PFSK-1 (cell line): ENCODE measurements around the gene DOCK4.

Experiments
- FOXP2 ChIP-seq: optimal IDR thresholded peaks from 2 replicates; pipeline ENCODE3; 2011; ENCODE audit warnings: borderline replicate concordance, control low read depth, inconsistent platforms; ENCODE audit not compliant: insufficient read depth; ENCODE audit errors: extremely low read length, extremely low read depth
- POLR2AphosphoS5 ChIP-seq: IDR thresholded peaks from 2 replicates; pipeline ENCODE4 v1.6.1; 2012; ENCODE audit warnings: low read depth, mild to moderate bottlenecking, control low read depth, low read length, moderate library complexity
- SIN3A ChIP-seq: IDR thresholded peaks from 2 replicates; pipeline ENCODE4 v1.6.1; 2012; ENCODE audit warnings: mild to moderate bottlenecking, low read length, moderate library complexity, borderline replicate concordance; ENCODE audit not compliant: insufficient read depth
- TAF1 ChIP-seq: IDR thresholded peaks from 2 replicates; pipeline ENCODE4 v1.6.1; 2012; ENCODE audit warnings: low read length, control low read depth, borderline replicate concordance; ENCODE audit not compliant: insufficient read depth
- TF ChIP-seq, protein P1 (sequence below), 2 experiments: IDR thresholded peaks; 2 replicates each; pipeline versions ENCODE4 v1.6.1 to v1.8.0; 2011 to 2012; ENCODE audit warnings: low read depth in 2 of 2, low read length in 2 of 2, control low read depth in 1 of 2, inconsistent platforms in 1 of 2, mild to moderate bottlenecking in 1 of 2, moderate library complexity in 1 of 2; ENCODE audit not compliant: insufficient read depth in 1 of 2

Gene DOCK4

DNA sequence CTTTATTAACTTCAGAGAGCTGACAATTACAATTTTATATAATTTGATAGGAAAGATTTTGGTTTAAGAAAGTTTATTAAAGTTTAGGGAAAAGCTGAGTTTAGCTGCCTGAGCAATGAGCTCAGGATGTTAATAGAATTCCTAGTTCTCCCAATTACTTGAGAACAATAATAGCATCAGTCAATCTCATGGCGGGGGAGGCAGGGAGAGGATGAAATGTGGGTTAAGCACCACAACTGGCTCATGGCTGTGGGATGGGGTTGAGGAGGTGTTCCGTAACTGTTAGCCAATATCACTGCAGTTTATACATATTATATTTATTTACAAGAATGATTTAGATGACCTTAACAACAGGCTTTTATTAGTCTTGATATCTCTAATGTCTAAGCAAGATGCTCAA, 377.0 kb downstream of the DOCK4 start:
- TF ChIP-seq, protein P1, sequence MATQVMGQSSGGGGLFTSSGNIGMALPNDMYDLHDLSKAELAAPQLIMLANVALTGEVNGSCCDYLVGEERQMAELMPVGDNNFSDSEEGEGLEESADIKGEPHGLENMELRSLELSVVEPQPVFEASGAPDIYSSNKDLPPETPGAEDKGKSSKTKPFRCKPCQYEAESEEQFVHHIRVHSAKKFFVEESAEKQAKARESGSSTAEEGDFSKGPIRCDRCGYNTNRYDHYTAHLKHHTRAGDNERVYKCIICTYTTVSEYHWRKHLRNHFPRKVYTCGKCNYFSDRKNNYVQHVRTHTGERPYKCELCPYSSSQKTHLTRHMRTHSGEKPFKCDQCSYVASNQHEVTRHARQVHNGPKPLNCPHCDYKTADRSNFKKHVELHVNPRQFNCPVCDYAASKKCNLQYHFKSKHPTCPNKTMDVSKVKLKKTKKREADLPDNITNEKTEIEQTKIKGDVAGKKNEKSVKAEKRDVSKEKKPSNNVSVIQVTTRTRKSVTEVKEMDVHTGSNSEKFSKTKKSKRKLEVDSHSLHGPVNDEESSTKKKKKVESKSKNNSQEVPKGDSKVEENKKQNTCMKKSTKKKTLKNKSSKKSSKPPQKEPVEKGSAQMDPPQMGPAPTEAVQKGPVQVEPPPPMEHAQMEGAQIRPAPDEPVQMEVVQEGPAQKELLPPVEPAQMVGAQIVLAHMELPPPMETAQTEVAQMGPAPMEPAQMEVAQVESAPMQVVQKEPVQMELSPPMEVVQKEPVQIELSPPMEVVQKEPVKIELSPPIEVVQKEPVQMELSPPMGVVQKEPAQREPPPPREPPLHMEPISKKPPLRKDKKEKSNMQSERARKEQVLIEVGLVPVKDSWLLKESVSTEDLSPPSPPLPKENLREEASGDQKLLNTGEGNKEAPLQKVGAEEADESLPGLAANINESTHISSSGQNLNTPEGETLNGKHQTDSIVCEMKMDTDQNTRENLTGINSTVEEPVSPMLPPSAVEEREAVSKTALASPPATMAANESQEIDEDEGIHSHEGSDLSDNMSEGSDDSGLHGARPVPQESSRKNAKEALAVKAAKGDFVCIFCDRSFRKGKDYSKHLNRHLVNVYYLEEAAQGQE (IDR thresholded peaks at IDR 0.05; ENCODE audit: insufficient read depth in 1 of 2, low read depth in 2 of 2, low read length in 2 of 2) = no peak
- TF ChIP-seq SIN3A = no peak
- TF ChIP-seq FOXP2 = no peak
- TF ChIP-seq TAF1 = no peak

DNA sequence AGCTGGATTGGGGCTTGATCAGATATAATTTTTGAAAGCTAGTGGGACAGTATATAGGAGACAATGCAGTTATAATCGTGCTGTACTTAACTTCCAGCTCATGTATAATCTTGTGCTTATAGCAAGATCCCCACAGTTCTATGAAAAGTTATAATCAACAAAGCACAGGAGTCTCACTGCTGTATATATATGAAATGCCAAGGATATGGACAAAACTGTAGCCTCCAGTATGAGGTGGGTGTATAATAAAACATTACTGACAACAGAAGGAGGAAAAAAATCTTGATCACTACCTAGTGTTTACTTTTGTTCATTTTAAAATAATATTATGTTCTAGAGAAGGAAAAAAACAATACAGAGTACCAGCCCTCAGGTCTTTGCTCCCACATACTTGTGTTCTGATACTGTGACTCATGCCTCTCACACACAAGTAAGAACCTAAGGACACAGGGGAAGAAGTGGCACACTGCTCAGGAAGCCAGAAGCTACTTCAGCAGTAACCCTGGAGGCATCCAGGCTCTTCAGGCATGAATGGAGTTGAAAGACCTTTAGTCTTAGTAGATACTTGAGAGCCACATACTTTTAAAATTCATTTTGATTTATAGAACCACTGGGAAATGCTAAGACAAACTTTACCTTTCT, 378.2 kb downstream of the DOCK4 start:
- TF ChIP-seq TAF1 (no peak), FOXP2 (no peak), POLR2AphosphoS5 (no peak), SIN3A (no peak)
- TF ChIP-seq, protein P1 (IDR thresholded peaks at IDR 0.05; ENCODE audit: insufficient read depth in 1 of 2, low read depth in 2 of 2, low read length in 2 of 2) = no peak

DNA sequence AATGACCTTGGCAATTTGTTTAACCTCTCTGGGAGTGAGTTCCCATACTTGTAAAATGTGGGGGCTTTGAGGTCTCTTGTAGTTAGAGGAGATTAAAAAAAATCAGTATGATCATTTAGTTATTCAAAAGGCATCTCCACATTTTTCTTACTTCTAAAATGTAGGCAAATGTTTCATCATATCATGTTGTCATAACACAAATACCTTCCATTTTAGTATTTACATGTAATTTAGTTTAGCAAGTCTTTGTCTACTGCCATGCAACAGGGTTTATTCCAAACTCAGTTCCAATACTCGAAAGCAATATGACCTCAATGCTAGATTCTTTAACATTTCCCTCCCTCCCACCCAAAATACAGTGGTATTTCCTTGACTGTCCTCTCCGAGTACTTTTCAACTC, 381.2 kb downstream of the DOCK4 start:
- TF ChIP-seq POLR2AphosphoS5 (no peak), FOXP2 (no peak), SIN3A (no peak)
- TF ChIP-seq, protein P1 (IDR thresholded peaks at IDR 0.05; ENCODE audit: insufficient read depth in 1 of 2, low read depth in 2 of 2, low read length in 2 of 2) = no peak

DNA sequence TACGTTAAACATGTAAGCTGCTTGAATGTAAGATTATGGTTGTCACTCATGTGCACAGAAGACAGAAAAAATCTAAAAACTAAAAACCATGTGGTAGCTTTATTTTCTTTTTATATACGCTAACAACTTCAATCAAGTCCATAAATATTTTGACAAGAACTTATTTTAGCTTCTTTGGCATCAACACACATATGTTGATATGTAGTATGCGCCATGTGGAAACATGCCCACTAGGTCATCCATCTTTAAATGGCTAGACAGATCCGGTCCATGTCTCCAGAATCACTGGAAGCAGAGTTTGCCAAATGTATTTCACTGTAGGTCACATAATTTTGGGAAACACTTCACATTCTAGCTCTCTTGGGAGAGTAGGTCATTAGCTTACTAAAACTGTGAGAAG, 382.4 kb downstream of the DOCK4 start:
- TF ChIP-seq TAF1 (no peak), POLR2AphosphoS5 (no peak), SIN3A (no peak), FOXP2 (no peak)
- TF ChIP-seq, protein P1 (IDR thresholded peaks at IDR 0.05; ENCODE audit: insufficient read depth in 1 of 2, low read depth in 2 of 2, low read length in 2 of 2) = no peak

DNA sequence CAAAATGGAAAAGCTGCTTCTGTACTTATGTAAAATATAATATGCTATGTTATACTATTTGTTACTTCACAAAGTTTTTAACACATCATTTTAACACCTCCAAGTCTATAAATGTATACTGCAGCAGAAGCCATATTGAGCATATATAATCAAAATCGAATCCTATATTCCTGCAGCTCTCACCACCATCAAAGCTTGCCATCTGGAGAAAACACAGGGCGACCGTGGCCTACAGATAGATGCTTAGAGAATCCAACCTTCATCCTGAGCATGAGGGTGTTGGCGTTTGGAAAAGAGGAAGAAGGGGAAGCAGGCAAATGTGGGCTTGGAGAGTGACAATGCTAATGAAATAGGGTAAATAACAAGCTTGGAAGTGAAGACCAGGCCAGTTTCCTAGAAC, 385.2 kb downstream of the DOCK4 start:
- TF ChIP-seq FOXP2 (no peak), SIN3A (no peak), TAF1 (no peak), POLR2AphosphoS5 (no peak)
- TF ChIP-seq, protein P1 (IDR thresholded peaks at IDR 0.05; ENCODE audit: insufficient read depth in 1 of 2, low read depth in 2 of 2, low read length in 2 of 2) = no peak
